CD4-positive, alpha-beta T cell treated with Interleukin-15 for 4 hours (primary cell): ENCODE results near the gene TOP3A.
A peak's percentile ranks its signal among the peaks of the same experiment; 100 is the strongest.

Experiments
- DNase-seq: peaks from one replicate; pipeline ENCODE4 v3.0.0-alpha.2; 2020; ENCODE audit warnings: low spot score

TOP3A gene

DNA sequence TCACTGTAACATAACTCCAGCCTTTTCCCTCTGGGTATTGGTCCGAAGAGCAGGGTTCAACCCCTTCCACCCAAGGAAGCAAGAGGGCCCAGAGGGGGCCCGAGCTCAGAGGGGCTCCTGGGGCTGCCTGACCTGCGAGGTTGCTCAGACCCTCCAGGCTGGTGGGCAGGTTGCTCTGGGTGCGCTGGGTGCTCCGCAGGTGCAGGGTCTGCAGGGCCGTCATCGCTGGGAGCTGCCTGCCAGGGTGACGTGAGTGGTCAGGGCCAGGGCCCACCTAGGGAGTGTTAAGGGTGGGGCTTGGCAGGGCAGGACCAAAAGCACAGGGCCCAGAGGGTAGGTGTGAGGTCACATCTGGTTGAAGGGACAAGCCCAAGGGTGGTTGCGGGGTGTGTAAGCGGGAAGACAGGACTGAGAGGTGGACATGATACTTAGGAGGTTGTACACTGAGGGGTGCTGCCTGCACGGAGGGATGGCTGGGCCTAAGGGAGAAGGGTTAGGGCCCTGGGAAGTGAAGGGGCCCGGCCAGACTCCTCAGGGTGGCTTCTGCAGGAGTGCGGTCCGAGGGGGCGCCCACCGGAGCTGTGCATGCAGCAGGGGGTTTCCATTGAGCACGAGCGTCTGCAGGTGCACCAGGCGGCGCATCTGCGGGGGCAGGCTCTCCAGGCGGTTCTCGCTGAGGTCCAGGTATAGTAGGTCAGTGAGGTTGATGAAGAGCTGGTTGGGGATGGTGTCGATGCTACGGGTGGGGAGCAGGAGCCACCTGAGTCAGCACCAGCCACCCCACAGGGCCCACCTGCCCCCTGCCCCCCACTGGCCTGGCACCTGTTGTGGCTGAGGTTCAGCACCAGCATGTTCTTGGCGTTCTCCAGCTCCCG lies 60.6 kb downstream of the TOP3A start:
- no peak for DNase-seq

DNA sequence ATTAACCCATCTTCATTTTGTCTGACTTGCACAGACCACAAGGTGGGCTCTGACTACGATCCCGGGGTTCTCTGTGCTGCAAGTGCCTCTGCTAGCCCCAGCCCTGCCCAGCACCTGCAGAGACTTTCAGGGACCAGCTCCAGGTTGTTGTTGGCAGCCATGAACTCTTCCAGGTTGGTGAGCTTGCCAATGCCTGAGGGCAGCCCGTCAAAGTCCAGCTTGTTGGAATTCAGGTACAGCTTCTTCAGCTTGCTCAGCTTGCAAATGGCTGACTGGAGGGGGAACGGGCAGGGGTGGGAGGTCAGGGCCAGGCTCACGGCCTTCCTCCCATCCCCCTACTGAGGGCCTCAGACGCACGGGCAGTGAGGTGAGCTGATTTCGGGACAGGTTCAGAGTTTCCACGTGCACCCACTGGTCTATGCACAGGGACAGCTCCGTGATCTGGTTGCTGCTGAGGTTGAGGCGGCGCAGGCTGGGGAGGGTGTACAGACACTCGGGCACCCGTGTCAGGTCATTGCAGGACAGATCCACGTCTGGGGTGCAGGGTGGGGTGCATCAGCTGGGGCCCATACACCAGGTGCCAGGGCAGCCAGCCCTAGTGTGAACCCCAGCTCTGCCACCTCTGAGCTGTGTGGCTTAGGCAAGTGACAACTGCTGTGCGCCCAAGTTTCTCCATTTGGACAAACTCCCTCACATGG lies 61.5 kb downstream of the TOP3A start:
- no peak for DNase-seq

DNA sequence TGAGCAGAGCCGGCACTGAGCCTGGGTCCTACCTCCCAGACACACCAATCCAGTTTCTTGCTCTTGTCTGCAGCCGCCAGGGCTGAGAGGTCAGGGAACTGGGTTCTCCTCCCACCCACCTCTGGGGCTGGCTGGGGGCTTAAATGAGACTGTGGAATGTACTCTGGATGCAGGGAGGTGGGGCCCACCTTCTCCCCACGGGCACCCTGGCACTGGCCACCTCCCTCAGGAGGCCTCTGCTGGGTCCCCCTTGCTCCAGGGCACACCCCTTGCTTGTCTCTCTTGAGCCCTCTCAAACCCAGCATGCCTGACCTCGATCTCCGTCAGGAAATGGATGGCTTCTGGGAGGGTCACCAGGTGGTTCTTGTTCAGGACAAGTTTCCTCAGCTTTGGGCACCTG lies 62.6 kb downstream of the TOP3A start:
- no peak for DNase-seq

DNA sequence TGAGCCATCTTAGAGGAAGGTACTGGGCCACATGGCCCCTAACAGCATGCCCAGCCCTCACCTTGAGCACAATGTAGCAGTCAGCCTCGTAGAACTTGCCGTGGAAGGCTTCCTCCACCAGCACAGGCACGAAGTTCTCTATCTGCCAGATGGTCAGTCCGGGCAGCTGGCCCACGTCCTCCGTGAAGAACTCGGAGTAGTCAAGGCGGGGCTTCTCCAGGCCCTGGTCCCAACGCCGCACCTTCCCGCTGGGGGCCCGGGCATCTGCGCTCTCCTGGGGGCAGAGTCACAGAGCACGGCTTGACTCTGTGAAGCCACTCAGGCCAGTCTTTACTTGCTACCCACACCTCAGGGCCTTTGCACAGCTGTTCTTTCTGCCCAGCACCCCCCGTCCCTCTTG lies 63.6 kb downstream of the TOP3A start:
- no peak for DNase-seq

DNA sequence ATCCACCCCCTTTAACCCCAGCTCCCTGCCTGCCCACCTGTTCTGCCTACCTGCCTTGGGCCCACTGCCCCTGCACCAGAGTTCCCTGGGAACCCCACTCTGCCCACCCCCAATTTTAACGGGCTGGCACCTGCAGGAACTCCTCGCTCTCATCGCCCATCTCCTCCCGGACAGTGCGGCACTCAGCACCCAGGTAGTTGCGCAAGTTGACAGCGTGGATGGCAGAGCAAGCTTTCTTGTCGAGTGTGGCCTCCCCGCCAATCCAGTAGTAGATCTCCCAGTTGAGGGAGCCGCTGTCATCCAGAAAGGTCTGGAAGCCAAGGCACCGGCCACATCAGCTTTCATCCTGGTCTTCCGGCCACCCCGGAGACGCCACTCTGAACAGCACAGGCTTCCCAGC lies 64.1 kb downstream of the TOP3A start:
- DNase-seq, result no peak

DNA sequence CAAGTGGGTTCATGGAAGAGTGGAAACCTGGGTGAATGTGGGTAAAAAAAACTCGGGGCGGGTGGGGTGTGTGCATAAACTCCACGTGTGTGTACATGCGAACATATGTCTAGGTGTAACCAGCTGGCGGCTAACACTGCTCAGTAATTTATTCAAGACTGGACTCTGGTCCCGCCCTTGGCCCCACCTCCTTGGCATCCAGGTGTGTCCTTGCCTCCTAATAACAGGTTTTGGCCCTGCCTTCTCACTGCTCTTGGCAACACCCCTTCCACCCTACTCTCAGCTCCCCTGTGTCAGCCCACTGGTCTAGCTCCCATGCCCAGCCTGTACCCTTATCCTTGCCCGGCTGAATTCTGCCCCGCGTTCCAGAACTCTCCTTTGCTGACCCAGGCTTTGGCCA lies 64.5 kb downstream of the TOP3A start:
- DNase-seq, result no peak

DNA sequence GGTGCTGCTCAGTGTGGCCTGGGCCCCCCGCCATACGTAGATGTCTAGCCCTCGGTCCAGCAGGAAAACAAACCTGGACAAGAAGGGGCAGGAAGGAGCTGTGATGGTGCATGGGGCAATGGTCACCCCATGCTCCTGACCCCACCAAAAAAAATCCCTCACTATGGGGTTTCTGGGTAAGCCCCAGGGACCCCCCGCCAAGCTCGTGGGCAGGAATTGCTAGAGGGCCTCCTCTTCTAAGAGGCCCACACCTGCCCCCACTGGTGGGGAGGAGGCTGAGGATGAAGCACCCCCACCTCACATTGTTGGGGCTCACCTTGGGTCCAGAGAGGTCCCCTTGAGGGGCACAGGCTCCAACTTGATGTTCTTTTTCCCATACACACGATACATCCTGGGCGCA lies 66.0 kb downstream of the TOP3A start:
- DNase-seq, result no peak

DNA sequence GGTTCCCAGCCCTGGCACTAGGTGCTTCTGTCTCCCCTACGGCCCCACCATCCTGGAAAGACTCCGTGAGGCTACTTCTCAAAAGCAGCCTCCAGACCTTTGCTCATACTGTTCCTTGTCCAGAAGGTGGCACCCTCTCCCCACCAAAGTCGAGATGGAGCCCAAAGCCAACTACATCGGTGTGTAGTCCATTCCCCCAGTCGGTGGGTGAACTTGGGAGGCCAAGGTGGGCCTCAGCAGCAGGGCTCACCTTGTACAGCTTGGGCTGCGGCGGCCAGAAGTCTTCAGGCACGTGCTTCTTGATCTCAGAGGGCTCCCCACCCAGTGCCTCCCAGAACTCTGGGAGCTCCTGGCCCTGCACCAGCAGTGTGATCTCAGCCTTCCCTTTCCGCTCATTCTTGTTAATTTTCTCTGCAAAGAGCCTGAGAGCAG lies 66.5 kb downstream of the TOP3A start:
- DNase-seq, result peak; percentile 67

DNA sequence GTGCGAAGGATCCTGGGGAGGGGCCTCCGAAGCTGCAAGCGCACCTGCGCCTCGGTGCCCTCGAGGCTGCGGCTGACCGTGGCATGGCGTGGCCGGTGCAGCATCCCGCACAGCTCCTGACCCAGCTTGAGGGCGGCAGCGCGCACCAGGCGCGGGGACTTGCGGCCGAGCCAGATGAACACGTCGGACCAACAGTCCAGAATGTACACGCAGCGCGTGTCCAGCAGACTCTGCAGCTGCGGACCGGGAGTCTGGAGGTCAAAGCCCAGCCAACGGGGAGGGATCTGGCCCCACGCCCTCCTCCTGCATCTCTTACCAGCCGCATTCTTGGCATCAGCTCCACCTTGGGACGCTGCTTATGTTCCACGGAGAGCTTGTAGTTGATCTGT lies 67.2 kb downstream of the TOP3A start:
- no peak for DNase-seq

DNA sequence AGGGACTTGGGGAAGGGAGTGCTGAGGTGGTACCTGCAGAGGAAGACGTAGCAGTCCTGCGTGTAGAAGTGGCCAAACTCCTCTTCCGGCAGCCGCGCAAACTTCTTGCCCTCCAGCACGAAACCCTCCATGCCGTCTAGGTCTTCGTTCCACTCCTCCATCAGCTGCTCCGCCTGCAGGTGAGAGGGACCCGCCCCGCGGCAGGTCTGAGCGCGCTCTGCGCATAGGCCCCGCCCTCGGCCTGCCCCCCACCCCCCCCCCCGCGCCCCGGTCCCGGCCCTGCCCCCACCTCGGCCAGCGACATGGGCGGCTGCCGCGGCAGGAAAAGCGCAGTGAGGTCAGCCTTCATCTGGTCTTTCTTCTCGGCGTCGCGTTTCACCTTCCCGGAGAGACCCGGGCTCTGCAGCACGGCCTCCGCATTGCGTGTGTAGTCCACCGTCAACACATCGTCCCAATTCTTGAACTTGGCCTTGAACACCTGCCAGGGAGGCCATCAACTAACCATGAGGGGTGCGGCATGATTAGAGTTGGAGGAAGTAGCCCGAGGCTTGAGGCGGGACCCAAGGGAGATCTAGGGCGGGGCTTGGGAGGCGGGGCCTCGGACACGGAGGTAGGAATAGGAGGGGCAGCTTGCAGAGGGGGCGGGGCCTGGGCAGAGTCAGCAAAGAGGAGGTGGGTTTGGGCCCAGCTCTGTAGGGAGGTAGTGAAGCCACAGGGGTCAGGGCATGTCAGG lies 67.7 kb downstream of the TOP3A start:
- DNase-seq, result no peak

DNA sequence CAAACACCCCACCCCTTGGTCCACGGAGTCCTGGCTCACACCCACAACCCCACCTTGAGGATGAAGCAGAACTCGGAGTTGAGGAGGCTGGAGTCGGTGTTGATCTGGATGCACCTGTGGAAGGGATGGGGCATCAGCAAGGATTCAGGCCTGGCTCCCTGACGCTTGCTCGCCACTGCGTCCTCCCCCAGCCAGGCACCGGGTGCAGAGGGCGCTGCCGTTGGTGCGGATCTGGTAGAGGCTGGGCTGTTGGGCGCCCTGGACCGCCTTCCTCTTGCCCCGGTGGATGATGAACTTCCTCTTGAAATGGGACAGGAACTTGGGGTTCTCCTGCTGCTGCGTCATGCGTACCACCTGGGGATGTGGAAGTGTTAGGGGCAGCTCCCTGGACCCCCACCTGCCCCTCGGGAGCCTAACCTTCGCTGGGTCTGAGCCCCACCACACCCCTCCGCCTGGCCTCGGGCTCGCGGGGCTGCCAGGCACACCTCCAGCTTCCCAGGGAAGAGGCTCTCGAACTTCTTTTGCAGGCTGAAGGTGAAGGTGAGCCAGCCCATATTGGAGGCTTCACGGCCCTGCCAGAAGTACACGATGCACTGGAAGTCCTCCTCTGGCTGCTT lies 68.6 kb downstream of the TOP3A start:
- DNase-seq, result no peak

DNA sequence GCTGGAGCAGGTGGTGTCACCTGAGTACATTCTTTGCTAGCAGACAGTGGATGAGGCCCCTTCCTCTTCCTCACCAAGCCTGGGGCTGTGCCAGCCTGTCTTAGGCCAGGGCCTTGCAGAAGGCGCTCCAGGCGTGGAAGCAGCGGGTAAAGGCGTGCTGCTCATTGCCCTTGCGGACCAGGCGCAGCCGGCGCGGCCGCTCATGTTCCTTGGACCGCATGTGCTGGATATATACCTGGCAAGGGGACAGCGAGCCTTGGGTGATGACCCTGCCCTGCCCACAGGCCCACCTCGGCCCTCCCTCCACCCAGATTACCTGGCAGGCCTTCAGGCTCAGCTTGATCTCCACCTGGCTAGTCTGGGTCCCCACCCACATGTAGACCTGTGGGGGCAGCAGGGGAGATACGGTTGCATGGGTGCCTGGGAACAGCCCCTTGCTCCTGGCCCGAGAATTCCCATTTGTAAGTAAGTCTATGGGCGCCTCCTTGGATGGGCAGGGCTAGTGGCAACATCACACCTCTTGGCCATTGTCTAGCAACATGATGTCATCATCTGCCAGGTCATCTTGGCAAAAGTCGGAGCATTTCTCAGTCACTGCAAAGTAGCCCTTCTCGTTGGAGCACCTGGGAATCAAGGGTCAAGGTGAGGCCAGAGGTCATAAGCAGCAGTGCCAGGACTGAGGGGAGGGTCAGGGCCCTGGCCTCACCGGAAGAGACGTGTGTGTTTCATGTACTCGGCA lies 69.6 kb downstream of the TOP3A start:
- no peak for DNase-seq

DNA sequence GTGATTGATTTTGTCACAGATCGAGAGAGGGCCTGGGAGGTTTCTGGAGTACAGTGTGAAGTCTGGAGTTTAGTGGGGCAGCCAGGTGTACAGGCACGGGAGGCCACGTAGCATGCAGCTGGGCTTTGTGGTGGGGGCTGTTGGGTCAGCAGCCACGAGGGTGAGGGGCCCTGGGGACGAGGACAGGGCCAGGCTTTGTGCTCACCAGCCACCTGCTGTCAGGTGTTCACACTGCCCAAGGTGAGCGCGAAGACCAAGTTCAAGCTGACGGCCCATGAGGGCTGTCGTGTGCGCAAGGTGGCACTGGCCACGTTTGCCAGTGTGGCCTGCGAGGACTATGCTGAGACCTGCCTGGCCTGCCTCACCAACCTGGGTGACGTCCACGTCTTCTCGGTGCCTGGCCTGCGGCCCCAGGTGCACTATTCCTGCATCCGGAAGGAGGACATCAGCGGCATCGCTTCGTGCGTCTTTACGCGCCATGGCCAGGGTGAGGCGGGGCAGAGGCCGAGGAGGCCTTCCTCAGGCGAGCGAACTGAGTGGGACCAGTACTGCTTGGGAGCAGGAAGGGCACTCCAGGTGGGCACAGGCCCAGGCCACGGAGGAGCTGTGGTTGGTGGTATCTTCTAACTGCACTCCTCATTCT lies 73.4 kb downstream of the TOP3A start:
- DNase-seq, result no peak

DNA sequence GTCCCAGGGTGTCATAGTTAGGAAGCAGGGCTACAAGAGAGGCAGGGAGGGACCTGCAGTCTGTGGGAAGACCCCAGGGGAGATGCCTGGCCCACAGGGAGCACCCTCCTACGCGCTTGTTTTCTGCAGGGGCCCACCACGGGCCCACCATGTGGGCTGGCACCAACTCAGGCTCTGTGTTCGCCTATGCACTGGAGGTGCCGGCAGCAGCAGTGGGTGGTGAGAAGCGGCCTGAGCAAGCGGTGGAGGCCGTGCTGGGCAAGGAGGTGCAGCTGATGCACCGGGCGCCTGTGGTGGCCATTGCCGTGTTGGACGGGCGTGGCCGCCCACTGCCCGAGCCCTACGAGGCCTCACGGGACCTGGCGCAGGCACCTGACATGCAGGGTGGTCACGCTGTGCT lies 74.3 kb downstream of the TOP3A start:
- no peak for DNase-seq

DNA sequence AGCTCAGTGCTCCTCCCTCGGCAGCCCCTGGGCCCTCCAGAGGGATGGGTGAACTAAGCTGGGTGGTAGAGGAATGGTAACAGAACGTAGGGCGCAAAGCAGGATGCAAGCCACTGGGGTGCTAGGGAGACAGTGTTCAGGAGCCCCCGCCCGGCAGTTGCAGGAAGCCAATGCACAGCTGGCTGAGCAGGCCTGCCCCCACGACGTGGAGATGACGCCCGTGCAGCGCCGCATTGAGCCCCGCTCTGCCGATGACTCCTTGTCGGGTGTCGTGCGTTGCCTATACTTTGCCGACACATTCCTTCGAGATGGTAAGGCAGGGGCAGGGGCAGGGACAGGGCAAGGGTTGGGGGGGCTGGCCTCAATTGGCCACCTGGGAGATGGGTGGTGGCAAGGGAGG lies 76.5 kb downstream of the TOP3A start:
- DNase-seq, result no peak

DNA sequence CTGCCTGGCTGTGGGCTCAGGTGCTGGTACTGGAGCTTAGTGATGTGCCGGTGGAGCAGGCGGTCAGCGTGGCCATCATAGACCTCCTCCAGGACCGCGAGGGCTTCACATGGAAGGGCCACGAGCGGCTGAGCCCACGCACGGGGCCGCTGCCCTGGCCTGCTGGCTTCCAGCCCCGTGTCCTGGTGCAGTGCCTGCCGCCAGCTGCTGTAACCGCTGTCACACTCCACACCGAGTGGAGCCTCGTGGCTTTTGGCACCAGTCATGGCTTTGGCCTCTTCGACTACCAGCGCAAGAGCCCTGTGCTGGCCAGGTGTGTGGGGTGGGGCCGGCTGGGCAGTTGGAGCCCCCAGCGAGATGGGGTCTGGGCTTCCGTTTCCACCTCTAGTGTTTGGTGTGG lies 77.3 kb downstream of the TOP3A start:
- no peak for DNase-seq

DNA sequence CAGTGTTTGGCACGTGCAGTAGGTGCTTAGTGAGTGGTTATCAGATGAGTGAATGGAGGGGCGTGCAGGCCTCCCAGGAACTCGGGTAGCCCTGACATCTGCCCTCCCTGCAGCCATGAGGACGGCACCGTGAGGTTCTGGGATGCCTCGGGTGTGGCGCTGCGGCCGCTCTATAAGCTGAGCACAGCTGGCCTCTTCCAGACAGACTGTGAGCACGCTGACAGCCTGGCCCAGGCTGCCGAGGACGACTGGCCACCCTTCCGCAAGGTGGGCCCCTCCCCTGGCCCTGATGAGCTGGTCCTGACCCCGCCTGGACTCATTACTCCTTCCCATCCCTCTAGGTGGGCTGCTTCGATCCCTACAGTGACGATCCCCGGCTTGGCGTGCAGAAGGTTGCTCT lies 78.3 kb downstream of the TOP3A start:
- no peak for DNase-seq

DNA sequence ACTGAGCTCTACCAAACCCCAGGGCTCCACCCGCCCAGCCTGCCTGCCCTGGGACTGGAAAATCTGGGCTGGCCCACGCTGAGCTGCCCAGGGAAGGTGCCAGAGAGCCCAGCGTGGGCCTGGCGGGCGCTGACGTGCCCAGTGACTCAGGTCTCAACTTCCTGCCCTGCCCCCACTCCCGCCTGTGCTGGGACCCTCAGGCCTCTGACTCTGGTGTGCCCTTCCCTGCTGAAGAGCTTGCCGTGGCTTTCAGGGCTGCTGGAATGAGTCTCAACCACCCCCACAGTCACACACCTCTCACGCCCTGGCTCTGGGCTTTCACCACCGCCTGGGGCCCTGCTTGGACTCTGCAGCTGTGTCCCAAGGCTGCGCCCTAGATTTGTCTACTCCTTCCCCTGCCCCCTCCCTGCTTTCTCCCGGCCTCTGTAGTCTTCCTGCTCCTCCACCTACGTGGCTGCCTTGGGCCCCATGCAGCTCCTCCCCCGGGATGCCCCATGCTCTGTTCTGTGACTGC lies 79.0 kb downstream of the TOP3A start:
- no peak for DNase-seq

DNA sequence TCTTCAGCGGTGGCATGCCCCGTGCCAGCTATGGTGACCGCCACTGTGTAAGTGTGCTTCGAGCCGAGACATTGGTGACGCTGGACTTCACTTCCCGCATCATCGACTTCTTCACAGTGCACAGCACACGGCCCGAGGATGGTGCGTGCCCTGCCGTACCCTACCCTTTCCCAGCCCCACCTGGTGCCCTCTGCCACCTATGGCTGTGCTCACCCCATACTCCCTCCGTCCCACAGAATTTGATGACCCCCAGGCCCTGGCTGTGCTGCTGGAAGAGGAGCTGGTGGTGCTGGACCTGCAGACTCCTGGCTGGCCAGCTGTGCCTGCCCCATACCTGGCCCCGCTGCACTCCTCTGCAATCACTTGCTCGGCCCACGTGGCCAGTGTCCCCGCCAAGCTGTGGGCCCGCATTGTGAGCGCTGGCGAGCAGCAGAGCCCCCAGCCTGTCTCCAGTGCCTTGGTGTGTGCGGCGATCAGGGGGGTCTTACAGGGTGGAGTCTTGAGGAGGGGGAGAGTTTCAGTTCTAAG lies 79.9 kb downstream of the TOP3A start:
- DNase-seq, result no peak

DNA sequence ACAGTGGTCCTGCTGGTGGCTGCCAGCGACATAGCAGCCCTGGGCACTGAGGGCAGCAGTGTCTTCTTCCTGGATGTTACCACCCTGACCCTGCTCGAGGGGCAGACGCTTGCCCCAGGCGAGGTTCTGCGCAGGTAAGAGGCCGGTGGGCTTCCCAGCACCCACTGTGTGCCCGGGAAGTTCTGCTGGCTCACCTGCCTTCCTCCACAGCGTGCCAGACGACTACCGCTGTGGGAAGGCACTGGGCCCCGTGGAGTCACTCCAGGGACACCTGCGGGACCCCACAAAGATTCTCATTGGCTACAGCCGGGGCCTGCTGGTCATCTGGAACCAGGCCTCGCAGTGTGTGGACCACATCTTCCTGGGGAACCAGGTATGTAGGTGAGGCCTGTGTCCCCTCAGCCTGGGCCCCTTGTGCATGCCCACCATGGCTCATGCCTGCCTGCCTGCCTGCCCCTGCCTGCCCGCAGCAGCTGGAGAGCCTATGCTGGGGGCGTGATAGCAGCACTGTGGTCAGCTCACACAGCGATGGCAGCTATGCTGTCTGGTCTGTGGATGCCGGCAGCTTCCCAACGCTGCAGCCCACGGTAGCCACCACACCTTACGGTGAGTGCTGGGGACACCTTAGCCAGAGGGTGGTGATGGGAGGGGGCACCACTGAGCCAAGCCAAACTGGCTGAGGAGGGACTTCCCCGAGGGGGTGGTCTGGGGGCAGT lies 80.8 kb downstream of the TOP3A start:
- DNase-seq, result no peak
